Psoas muscle (tissue), 8 donors: ENCODE results near the gene CUX1. TPM values are rescaled to one million over a fixed set of nuclear protein-coding genes. Genes with fewer than 3 reads are reported as not detected.
A peak's percentile ranks its signal among the peaks of the same experiment; 100 is the strongest.

ENCODE experiments used
- ATAC-seq, 4 donors: fragments of 200-7000 bp; cut with Tn5 transposase; one replicate each; pipeline ENCODE4 v1.9.1; 2020; ENCODE audit warnings: moderate library complexity in 3 of 4, mild to moderate bottlenecking in 2 of 4
- DNase-seq, 2 donors: peaks; one replicate each; pipeline ENCODE4 v3.0.0-alpha.2; 2020
- H3K27ac ChIP-seq: fragments of 200-600 bp; one replicate; pipeline ENCODE4 v1.8.0; 2022
- H3K27me3 ChIP-seq, 3 donors: fragments of 200-600 bp in 1 of 3; one replicate each; pipeline versions ENCODE4 v1.6.1 to v1.8.0; 2013 to 2022; ENCODE audit warnings: low read length in 2 of 3, mild to moderate bottlenecking in 2 of 3, moderate library complexity in 1 of 3; ENCODE audit not compliant: insufficient read depth in 3 of 3
- H3K36me3 ChIP-seq, 2 donors: fragments of 200-600 bp in 1 of 2; one replicate each; pipeline versions ENCODE4 v1.6.1 to v1.8.0; 2013 to 2022; ENCODE audit warnings: low read depth in 1 of 2, mild to moderate bottlenecking in 1 of 2, moderate library complexity in 1 of 2; ENCODE audit not compliant: insufficient read depth in 1 of 2
- H3K4me1 ChIP-seq: fragments of 200-600 bp; one replicate; pipeline ENCODE4 v1.8.0; 2022
- H3K4me3 ChIP-seq: fragments of 200-600 bp; one replicate; pipeline ENCODE4 v1.8.0; 2022; ENCODE audit warnings: mild to moderate bottlenecking
- H3K9me3 ChIP-seq: fragments of 200-600 bp; one replicate; pipeline ENCODE4 v1.8.0; 2022
- WGBS, 3 donors: extraction: QIAGEN DNeasy Blood & Tissue Kit; methylation state at CpG; one replicate each; pipeline versions ENCODE4 v1.1.6 to v1.1.7; 2013; 5-methylcytosine and 5-hydroxymethylcytosine counted together
- intact Hi-C, 2 donors: fragments of 100-400 bp; cut with DNase I; formaldehyde crosslinking; loops; one replicate each; pipeline versions ENCODE4 v1.11.0 to v1.14.2; 2022
- polyA plus RNA-seq, 3 donors: library from polyadenylated mRNA; stranded (reverse); fragments of 200-250 nt; gene quantifications; one replicate each; pipeline ENCODE4 v1.2.3, GENCODE V29; 2013
- total RNA-seq, 4 donors: library from RNA; stranded (reverse); fragmentation: NEBNext Ultra II Directional in 2 of 4; extraction: Animal tissue kit (Norgen Biotek cat#: 25700) in 2 of 4; gene quantifications; one replicate each; pipeline versions ENCODE4 v1.2.1 to v1.2.4, GENCODE V29; 2021 to 2023
- TF ChIP-seq, protein P1 (sequence below): fragments of 200-600 bp; IDR thresholded peaks from one replicate; pipeline ENCODE4 v1.8.0; 2022; ENCODE audit warnings: antibody characterized with exemption
- donor health status: healthy with polysubstance abuse.
- donor health status: DM: no; HTN: no; CAD: no; lungs with moderate emphysema.
- donor health status: Bipolar disorder and iron deficiency.
- donor health status: healthy.
- donor health status: DM: yes; HTN: yes; CAD: no.
- donor health status: DM: no; HTN: no; CAD: no.
- donor health status: DM: no; HTN: no; CAD: no.
- donor health status: DM: yes; HTN: yes; CAD: no.

The CUX1 gene
- total and polyA plus RNA-seq, 7 donors: 12.5 to 95.6 (median 72.4) TPM

DNA sequence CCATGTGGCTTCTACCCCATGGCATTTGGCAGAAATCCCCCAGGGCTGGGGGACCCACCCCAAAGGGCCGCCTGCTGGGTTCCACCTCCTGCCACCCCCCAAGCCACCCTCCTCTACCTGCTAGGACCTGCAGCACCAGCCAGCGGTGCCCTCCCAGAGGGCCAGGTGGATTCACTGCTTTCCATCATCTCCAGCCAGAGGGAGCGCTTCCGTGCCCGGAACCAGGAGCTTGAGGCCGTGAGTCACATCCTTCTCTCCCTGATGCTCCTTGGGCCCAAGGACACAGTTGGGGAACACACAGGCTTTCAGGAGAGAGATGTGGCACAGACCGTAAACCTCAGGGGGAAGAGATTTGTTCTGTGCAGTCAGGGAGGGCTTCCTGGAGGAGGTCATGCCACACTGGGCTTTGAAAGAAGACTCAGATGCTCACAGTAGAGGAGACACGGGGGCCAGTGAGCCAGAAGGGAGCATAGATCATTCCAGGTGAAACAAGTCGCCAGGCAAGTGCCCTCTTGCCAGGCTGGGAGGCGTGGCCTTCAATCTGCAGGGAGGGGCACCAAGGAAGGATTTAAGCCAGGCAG lies 457.8 kb downstream of the CUX1 start:
- Histone ChIP-seq H3K9me3 (no peaks in the 10 kb centered on the region), H3K4me3 (no peak overlapping the region), H3K27ac (no peak overlapping the region), H3K27me3 (no peaks in the 10 kb centered on the region), H3K4me1 (no peaks in the 10 kb centered on the region), H3K36me3 (no peaks in the 10 kb centered on the region)
- DNase-seq (no peak), ATAC-seq (no peak)
- TF ChIP-seq, protein P1, sequence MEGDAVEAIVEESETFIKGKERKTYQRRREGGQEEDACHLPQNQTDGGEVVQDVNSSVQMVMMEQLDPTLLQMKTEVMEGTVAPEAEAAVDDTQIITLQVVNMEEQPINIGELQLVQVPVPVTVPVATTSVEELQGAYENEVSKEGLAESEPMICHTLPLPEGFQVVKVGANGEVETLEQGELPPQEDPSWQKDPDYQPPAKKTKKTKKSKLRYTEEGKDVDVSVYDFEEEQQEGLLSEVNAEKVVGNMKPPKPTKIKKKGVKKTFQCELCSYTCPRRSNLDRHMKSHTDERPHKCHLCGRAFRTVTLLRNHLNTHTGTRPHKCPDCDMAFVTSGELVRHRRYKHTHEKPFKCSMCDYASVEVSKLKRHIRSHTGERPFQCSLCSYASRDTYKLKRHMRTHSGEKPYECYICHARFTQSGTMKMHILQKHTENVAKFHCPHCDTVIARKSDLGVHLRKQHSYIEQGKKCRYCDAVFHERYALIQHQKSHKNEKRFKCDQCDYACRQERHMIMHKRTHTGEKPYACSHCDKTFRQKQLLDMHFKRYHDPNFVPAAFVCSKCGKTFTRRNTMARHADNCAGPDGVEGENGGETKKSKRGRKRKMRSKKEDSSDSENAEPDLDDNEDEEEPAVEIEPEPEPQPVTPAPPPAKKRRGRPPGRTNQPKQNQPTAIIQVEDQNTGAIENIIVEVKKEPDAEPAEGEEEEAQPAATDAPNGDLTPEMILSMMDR: no peak
- intact Hi-C loops: loop anchor here in 1 of 2 donors (10.0 kb wide), 1 partner anchor 670 kb away; no protein-coding TSS in a partner anchor
- 90 to 93% (median 90%) methylated on average over 10 of the region's 10 CpGs for WGBS, 3 donors

DNA sequence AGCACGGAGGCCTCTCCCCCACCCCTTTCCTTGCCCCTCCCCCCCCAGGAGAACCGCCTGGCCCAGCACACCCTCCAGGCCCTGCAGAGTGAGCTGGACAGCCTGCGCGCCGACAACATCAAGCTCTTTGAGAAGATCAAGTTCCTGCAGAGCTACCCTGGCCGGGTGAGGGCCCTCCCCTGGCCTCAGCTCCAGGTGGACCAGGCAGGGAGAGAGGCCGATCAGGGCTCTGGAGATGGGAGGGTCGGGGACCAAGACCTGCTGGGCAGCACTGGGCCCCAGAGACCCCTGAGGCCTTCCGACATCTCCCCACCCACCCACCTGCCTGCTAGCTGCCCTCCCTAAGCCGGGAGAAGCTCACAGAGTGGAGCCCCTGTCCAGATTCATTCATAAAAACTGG lies 460.5 kb downstream of the CUX1 start:
- intact Hi-C loops: loop anchor here in 1 of 2 donors (10.0 kb wide), 1 partner anchor 673 kb away; no protein-coding TSS in a partner anchor
- TF ChIP-seq, protein P1: no peak
- no peaks in the 10 kb centered on the region for H3K27me3 ChIP-seq
- ATAC-seq (no peak), DNase-seq (no peak)
- WGBS, 3 donors: 71 to 86% (median 77%) methylated on average over 10 of the region's 10 CpGs
- H3K27ac ChIP-seq: no peak overlapping the region
- no peak overlapping the region for H3K4me3 ChIP-seq
- no peaks in the 10 kb centered on the region for H3K4me1 ChIP-seq
- H3K36me3 ChIP-seq: no peaks in the 10 kb centered on the region
- H3K9me3 ChIP-seq: no peaks in the 10 kb centered on the region

DNA sequence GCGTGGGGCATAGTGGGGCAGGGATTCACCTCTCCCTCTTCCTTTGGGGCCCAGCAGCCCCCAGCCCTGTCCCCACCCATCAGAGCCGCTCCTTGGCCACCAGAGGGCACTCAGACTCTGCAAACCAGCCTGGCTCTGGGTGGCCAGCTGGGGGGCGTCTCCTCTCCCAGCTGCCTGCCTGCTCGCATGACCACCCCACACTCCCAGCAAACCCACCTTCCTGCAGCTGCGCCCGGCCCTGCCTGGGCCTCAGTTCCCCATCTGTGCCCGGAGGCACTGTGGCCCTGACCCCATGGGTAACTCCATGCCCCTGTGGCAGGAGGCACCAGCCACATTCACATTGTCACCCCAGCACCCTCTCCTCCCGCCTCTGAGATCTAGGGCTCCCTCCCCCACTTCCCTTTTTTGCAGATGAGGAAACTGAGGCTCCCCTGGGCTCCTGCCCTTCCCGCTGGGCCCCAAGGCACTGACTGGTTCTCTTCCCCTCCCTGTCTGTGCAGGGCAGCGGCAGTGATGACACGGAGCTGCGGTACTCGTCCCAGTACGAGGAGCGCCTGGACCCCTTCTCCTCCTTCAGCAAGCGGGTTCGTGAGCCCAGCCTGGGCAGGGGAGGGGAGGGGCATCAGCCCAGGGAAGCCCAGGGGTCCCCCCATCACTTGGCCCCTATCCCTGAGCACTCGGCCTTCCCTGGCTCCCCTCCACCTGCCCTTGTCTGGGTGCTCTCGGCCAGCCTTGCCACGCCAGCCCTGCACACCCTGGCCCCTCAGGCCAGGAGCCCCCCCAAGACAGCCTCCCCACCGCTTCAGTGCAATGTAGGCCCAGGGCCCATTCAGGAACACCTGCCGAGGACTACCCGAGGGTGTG lies 462.3 kb downstream of the CUX1 start:
- Histone ChIP-seq H3K4me3 (no peak overlapping the region), H3K27me3 (no peaks in the 10 kb centered on the region), H3K9me3 (no peaks in the 10 kb centered on the region), H3K4me1 (no peaks in the 10 kb centered on the region), H3K27ac (no peak overlapping the region), H3K36me3 (no peaks in the 10 kb centered on the region)
- ATAC-seq: peak; percentile 78 to 94 (median 84)
- intact Hi-C loops: loop anchor here (1.0 to 10.0 kb wide), 3 partner anchors 38 to 675 kb away; no protein-coding TSS in a partner anchor
- TF ChIP-seq, protein P1: peak; percentile 86
- peak in 1 of 2 donors; percentile 80 for DNase-seq
- 51 to 67% (median 54%) methylated on average over 16 to 23 of the region's 23 CpGs for WGBS, 3 donors

DNA sequence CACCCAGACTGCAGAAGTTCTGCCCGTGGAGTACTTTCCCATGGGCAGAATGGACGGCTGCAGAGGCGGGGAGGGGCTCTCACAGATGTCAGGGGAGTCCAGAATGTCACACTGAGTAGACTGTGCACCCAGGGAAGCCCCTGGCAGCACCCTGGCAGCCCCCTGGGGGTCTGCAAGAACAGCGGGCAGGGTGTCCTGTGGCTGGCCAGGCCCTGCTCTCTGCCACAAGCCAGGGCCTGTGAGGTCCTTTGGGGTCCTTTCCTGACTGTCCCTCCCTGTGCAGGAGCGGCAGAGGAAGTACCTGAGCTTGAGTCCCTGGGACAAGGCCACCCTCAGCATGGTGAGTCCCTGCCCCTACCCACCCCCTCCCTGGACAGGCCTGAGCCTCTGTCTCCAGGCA lies 463.1 kb downstream of the CUX1 start:
- Histone ChIP-seq H3K4me1 (peaks cover 5% of the 10 kb centered on the region), H3K36me3 (no peaks in the 10 kb centered on the region), H3K27ac (no peak overlapping the region), H3K4me3 (no peak overlapping the region), H3K27me3 (no peaks in the 10 kb centered on the region), H3K9me3 (no peaks in the 10 kb centered on the region)
- DNase-seq (no peak), ATAC-seq (no peak)
- intact Hi-C loops: loop anchor here in 1 of 2 donors (5.0 kb wide), 1 partner anchor 37 kb away; no protein-coding TSS in a partner anchor
- TF ChIP-seq, protein P1: no peak
- WGBS, 3 donors: 78 to 92% (median 83%) methylated on average over 5 of the region's 5 CpGs
